SU-DHL-6 (cell line): Measurements from ENCODE around the gene LIMCH1.

ENCODE experiments used
- H2AFZ ChIP-seq: fragments of 200-600 bp; sonication (generic); 2 replicates; pipeline ENCODE4 v1.6.1; 2014; ENCODE audit warnings: low read depth, mild to moderate bottlenecking, moderate library complexity, mixed read lengths, antibody characterized with exemption, low read length; ENCODE audit not compliant: severe bottlenecking
- H3F3A ChIP-seq: fragments of 200-600 bp; shearing (Covaris generic); 2 replicates; pipeline ENCODE4 v1.6.0; 2016; ENCODE audit warnings: antibody characterized with exemption, mild to moderate bottlenecking; ENCODE audit not compliant: insufficient read depth
- H3K27ac ChIP-seq: fragments of 200-600 bp; sonication (generic); 2 replicates; pipeline ENCODE4 v1.5.1; 2016; ENCODE audit warnings: low read depth, mild to moderate bottlenecking, low read length, moderate library complexity, mixed read lengths
- H3K27me3 ChIP-seq: fragments of 200-600 bp; sonication (generic), shearing (Covaris generic); 2 replicates; pipeline ENCODE4 v1.6.0; 2014; ENCODE audit warnings: mild to moderate bottlenecking, low read length
- H3K36me3 ChIP-seq: fragments of 200-600 bp; sonication (generic); 2 replicates; pipeline ENCODE4 v1.6.1; 2014; ENCODE audit warnings: mild to moderate bottlenecking, low read length, mixed read lengths
- H3K4me2 ChIP-seq: fragments of 300-600, 200-600 bp; shearing (Covaris generic), sonication (generic); 2 replicates; pipeline ENCODE4 v1.6.0; 2014; ENCODE audit warnings: low read length, low read depth, mild to moderate bottlenecking; ENCODE audit not compliant: poor library complexity, severe bottlenecking
- H3K4me3 ChIP-seq: fragments of 200-600 bp; sonication (generic); 2 replicates; pipeline ENCODE4 v1.5.1; 2014; ENCODE audit warnings: antibody characterized with exemption, low read length, mild to moderate bottlenecking, mixed read lengths; ENCODE audit not compliant: insufficient read depth, poor library complexity, severe bottlenecking
- H3K79me2 ChIP-seq: fragments of 200-600 bp; sonication (generic); 2 replicates; pipeline ENCODE4 v1.6.1; 2014; ENCODE audit warnings: mild to moderate bottlenecking, low read length, moderate library complexity; ENCODE audit not compliant: insufficient read depth
- H3K9ac ChIP-seq: fragments of 200-600 bp; sonication (generic); 2 replicates; pipeline ENCODE4 v1.7.0; 2014; ENCODE audit warnings: mild to moderate bottlenecking, low read length
- H3K9me2 ChIP-seq: fragments of 200-600 bp; sonication (generic); replicated peaks from 2 replicates; pipeline ENCODE4 v1.6.1; 2014; ENCODE audit warnings: low read length; ENCODE audit not compliant: insufficient read depth
- H3K9me3 ChIP-seq: fragments of 200-600 bp; sonication (generic); 2 replicates; pipeline ENCODE4 v1.6.1; 2014; ENCODE audit warnings: low read length, mixed read lengths; ENCODE audit not compliant: insufficient read depth
- H4K20me1 ChIP-seq: fragments of 200-600 bp; sonication (generic); 2 replicates; pipeline ENCODE4 v1.6.1; 2014; ENCODE audit warnings: low read depth, mild to moderate bottlenecking, antibody characterized with exemption, low read length, moderate library complexity, mixed read lengths
- EZH2phosphoT487 ChIP-seq: fragments of 200-600 bp; sonication (generic), shearing (Covaris generic); conservative IDR thresholded peaks from 2 replicates; pipeline ENCODE4 v1.6.1; 2018; ENCODE audit warnings: mild to moderate bottlenecking, antibody characterized with exemption, low read length, moderate library complexity, mixed read lengths
- TF ChIP-seq, protein P1 (sequence below): fragments of 200-600 bp; sonication (generic); IDR thresholded peaks from one replicate; pipeline ENCODE4 v1.5.1; 2017; ENCODE audit warnings: antibody characterized with exemption, mild to moderate bottlenecking, low read length, moderate library complexity; ENCODE audit not compliant: insufficient read depth, poor library complexity, severe bottlenecking

Gene LIMCH1

GRCh38 chr4:41579043-41579442 is 41.1 kb downstream of the LIMCH1 start:
- no peaks in the 10 kb centered on the region for H3K79me2 ChIP-seq
- H3K9me3 ChIP-seq = no peaks in the 10 kb centered on the region
- H3K9me2 ChIP-seq = no peaks in the 10 kb centered on the region
- TF ChIP-seq, protein P1, sequence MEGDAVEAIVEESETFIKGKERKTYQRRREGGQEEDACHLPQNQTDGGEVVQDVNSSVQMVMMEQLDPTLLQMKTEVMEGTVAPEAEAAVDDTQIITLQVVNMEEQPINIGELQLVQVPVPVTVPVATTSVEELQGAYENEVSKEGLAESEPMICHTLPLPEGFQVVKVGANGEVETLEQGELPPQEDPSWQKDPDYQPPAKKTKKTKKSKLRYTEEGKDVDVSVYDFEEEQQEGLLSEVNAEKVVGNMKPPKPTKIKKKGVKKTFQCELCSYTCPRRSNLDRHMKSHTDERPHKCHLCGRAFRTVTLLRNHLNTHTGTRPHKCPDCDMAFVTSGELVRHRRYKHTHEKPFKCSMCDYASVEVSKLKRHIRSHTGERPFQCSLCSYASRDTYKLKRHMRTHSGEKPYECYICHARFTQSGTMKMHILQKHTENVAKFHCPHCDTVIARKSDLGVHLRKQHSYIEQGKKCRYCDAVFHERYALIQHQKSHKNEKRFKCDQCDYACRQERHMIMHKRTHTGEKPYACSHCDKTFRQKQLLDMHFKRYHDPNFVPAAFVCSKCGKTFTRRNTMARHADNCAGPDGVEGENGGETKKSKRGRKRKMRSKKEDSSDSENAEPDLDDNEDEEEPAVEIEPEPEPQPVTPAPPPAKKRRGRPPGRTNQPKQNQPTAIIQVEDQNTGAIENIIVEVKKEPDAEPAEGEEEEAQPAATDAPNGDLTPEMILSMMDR = no peak
- no peak overlapping the region for H3K9ac ChIP-seq
- no peak overlapping the region for H3K4me3 ChIP-seq
- no peaks in the 10 kb centered on the region for H3K36me3 ChIP-seq
- H3F3A ChIP-seq = no peaks in the 10 kb centered on the region
- H4K20me1 ChIP-seq = no peaks in the 10 kb centered on the region
- no peaks in the 10 kb centered on the region for H3K27me3 ChIP-seq
- H2AFZ ChIP-seq = no peak overlapping the region
- H3K27ac ChIP-seq = no peak overlapping the region
- no peak overlapping the region for H3K4me2 ChIP-seq

- no peaks in the 10 kb centered on the region for H3K9me2 ChIP-seq
- H3K79me2 ChIP-seq = no peaks in the 10 kb centered on the region
- H3F3A ChIP-seq = no peaks in the 10 kb centered on the region
- no peak overlapping the region for H2AFZ ChIP-seq
- no peaks in the 10 kb centered on the region for H3K9me3 ChIP-seq
- no peak overlapping the region for H3K27ac ChIP-seq
- no peak overlapping the region for H3K4me3 ChIP-seq
- no peaks in the 10 kb centered on the region for H3K36me3 ChIP-seq
- TF ChIP-seq, protein P1 = no peak
- no peak for TF ChIP-seq EZH2phosphoT487
- H3K9ac ChIP-seq = no peak overlapping the region
- H4K20me1 ChIP-seq = no peaks in the 10 kb centered on the region
- H3K4me2 ChIP-seq = no peak overlapping the region
- H3K27me3 ChIP-seq = no peaks in the 10 kb centered on the region
Observed at GRCh38 chr4:41579526-41579925, 41.6 kb downstream of the LIMCH1 start.

DNA sequence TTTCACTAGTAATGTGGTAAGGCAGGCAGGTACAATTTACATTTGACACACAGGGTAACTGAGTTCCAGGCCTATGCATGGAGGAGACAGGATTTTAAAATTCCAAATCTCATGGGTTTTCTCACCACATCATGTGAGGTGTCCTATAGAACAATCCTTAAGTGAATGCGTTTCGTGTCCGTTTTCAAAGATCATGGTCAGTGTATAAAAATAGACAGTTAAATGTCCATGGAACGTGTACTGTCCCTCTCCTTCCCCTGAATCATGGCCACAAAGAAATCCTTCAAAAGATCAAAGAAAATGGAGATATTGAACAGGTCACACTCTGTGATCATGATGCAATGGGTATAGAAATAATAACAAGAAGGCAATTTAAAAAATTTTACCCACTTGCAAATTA is 42.0 kb downstream of the LIMCH1 start:
- Histone ChIP-seq H3K9me2 (no peaks in the 10 kb centered on the region), H3K4me3 (no peak overlapping the region), H3K9ac (no peak overlapping the region), H4K20me1 (no peaks in the 10 kb centered on the region), H3K27me3 (no peaks in the 10 kb centered on the region), H3K9me3 (no peaks in the 10 kb centered on the region), H3K79me2 (no peaks in the 10 kb centered on the region), H2AFZ (no peak overlapping the region), H3K36me3 (no peaks in the 10 kb centered on the region), H3F3A (no peaks in the 10 kb centered on the region), H3K27ac (no peak overlapping the region), H3K4me2 (no peak overlapping the region)
- no peak for TF ChIP-seq EZH2phosphoT487
- TF ChIP-seq, protein P1 = no peak
